ENCODE results near the gene ZNF862.

ZNF862 gene

GRCh38 chr7:149849174-149849573, 11.0 kb downstream of the ZNF862 start:
- TF ChIP-seq CTCF (IDR thresholded peaks at IDR 0.05; ENCODE audit: extremely low read depth, insufficient read depth, missing control alignments) = no peak
- no peak for DNase-seq (ENCODE audit: low spot score)
- in situ Hi-C loops (cut with MboI; ENCODE audit: low pct_unique_long_range_greater_than_20kb, low sequenced_read_pairs, unreplicated experiment) = no loop called here

- in situ Hi-C loops (cut with MboI; ENCODE audit: low pct_unique_long_range_greater_than_20kb, low sequenced_read_pairs, unreplicated experiment) = no loop called here
- DNase-seq (ENCODE audit: low spot score) = no peak
- TF ChIP-seq CTCF (IDR thresholded peaks at IDR 0.05; ENCODE audit: extremely low read depth, insufficient read depth, missing control alignments) = no peak
Observed at GRCh38 chr7:149850007-149850594, 11.9 kb downstream of the ZNF862 start.

- TF ChIP-seq CTCF (IDR thresholded peaks at IDR 0.05; ENCODE audit: extremely low read depth, insufficient read depth, missing control alignments) = no peak
- DNase-seq (ENCODE audit: low spot score) = no peak
- in situ Hi-C loops (cut with MboI; ENCODE audit: low pct_unique_long_range_greater_than_20kb, low sequenced_read_pairs, unreplicated experiment) = no loop called here
Observed at GRCh38 chr7:149850716-149851115, 12.5 kb downstream of the ZNF862 start.

- in situ Hi-C loops (cut with MboI; ENCODE audit: low pct_unique_long_range_greater_than_20kb, low sequenced_read_pairs, unreplicated experiment) = no loop called here
- no peak for DNase-seq (ENCODE audit: low spot score)
- no peak for TF ChIP-seq CTCF (IDR thresholded peaks at IDR 0.05; ENCODE audit: extremely low read depth, insufficient read depth, missing control alignments)
Observed at GRCh38 chr7:149851449-149851848, 13.3 kb downstream of the ZNF862 start.

- DNase-seq (ENCODE audit: low spot score) = no peak
- no peak for TF ChIP-seq CTCF (IDR thresholded peaks at IDR 0.05; ENCODE audit: extremely low read depth, insufficient read depth, missing control alignments)
- in situ Hi-C loops (cut with MboI; ENCODE audit: low pct_unique_long_range_greater_than_20kb, low sequenced_read_pairs, unreplicated experiment) = no loop called here
Observed at GRCh38 chr7:149853157-149853556, 15.0 kb downstream of the ZNF862 start.

GRCh38 chr7:149854611-149855360, 16.6 kb downstream of the ZNF862 start:
- no peak for DNase-seq (ENCODE audit: low spot score)
- in situ Hi-C loops (cut with MboI; ENCODE audit: low pct_unique_long_range_greater_than_20kb, low sequenced_read_pairs, unreplicated experiment) = no loop called here

More at GRCh38 chr7:149854611-149855360, 16.6 kb downstream of the ZNF862 start:
- TF ChIP-seq CTCF (IDR thresholded peaks at IDR 0.05; ENCODE audit: extremely low read depth, insufficient read depth, missing control alignments) = no peak
